Measurements from ENCODE around the gene MAG. TPM values are rescaled to one million over a fixed set of nuclear protein-coding genes. Genes with fewer than 3 reads are reported as not detected.

Gene MAG
- total RNA-seq, 1 experiment from 2014 or later: 0.41 TPM

GRCh38 chr19:35247526-35248309 is 44.2 kb upstream of the MAG start:
- peak; percentile 97 for DNase-seq
- POLR2A ChIA-PET: interaction anchor here (0.5 kb wide), 2 partner anchors 156 to 216 kb away, joined by 4 read pairs; no protein-coding TSS in a partner anchor

GRCh38 chr19:35248310-35249145 is 43.4 kb upstream of the MAG start, which contains the start of gene LSR:
TSS of gene LSR (plus strand) at chr19:35249002. CDS start at chr19:35249023, 21 bp downstream.
- ChIA-PET CTCF (no interaction called here), POLR2A (no interaction called here)
- peaks cover 21% of the 10 kb centered on the region for H3K4me1 Mint-ChIP-seq (ENCODE audit: low read depth, unreplicated experiment)
- Histone ChIP-seq H3K4me1 (peaks cover 11% of the 10 kb centered on the region), H3K4me3 (ENCODE audit: low read depth, low read length) (peak within 1 kb of the TSS; percentile 91), H3K36me3 (ENCODE audit: control insufficient read depth, insufficient read depth, low read length) (peaks cover 5% of the 10 kb centered on the region), H3K27me3 (replicated peaks; ENCODE audit: control insufficient read depth, insufficient read depth, low read length) (no peaks in the 10 kb centered on the region), H3K9me3 (0 out of 2 replicates have a peak, but pooled peaks cover 6% of the 10 kb centered on the region)
- no peaks in the 10 kb centered on the region for H3K27me3 Mint-ChIP-seq (ENCODE audit: insufficient read depth, unreplicated experiment)
- H3K4me3 Mint-ChIP-seq (ENCODE audit: unreplicated experiment): peak within 1 kb of the TSS; percentile 86
- peak; percentile 97 to 98 for DNase-seq
- peaks cover 63% of the 10 kb centered on the region for H3K36me3 Mint-ChIP-seq (ENCODE audit: insufficient read depth, unreplicated experiment)
- peaks cover 8% of the 10 kb centered on the region for H3K9me3 Mint-ChIP-seq (ENCODE audit: unreplicated experiment)
- TF ChIP-seq CTCF (IDR thresholded peaks at IDR 0.05; ENCODE audit: insufficient read depth in 1 of 2, low read depth in 1 of 2, low read length in 1 of 2, severe bottlenecking in 1 of 2, unreplicated experiment in 1 of 2): no peak
- BruUV-seq (replicated peaks): no TSS peak
- peak within 1 kb of the TSS; percentile 94 for H3K27ac Mint-ChIP-seq (ENCODE audit: unreplicated experiment)
- intact Hi-C loops (cut with micrococcal nuclease; ENCODE audit: unreplicated experiment): loop anchor here (2.0 to 10.0 kb wide), 3 partner anchors 16 to 184 kb away; partner anchors contain the start of genes FXYD1 and LGI4

More at GRCh38 chr19:35247526-35248309, 44.2 kb upstream of the MAG start:
- H3K4me3 Mint-ChIP-seq (ENCODE audit: unreplicated experiment): peak overlapping the region; percentile 86
- no peaks in the 10 kb centered on the region for H3K27me3 Mint-ChIP-seq (ENCODE audit: insufficient read depth, unreplicated experiment)
- Histone ChIP-seq H3K4me3 (ENCODE audit: low read depth, low read length) (peak overlapping the region; percentile 91), H3K4me1 (peaks cover 11% of the 10 kb centered on the region), H3K36me3 (ENCODE audit: control insufficient read depth, insufficient read depth, low read length) (peaks cover 5% of the 10 kb centered on the region), H3K9me3 (0 out of 2 replicates have a peak, but pooled peaks cover 6% of the 10 kb centered on the region), H3K27me3 (replicated peaks; ENCODE audit: control insufficient read depth, insufficient read depth, low read length) (no peaks in the 10 kb centered on the region)
- H3K4me1 Mint-ChIP-seq (ENCODE audit: low read depth, unreplicated experiment): peaks cover 21% of the 10 kb centered on the region
- peaks cover 12% of the 10 kb centered on the region for H3K9me3 Mint-ChIP-seq (ENCODE audit: unreplicated experiment)
- CTCF ChIA-PET: interaction anchor here (0.6 kb wide), 1 partner anchor 12 kb away, joined by 4 read pairs; no protein-coding TSS in a partner anchor
- TF ChIP-seq CTCF (IDR thresholded peaks at IDR 0.05; ENCODE audit: insufficient read depth in 1 of 2, low read depth in 1 of 2, low read length in 1 of 2, severe bottlenecking in 1 of 2, unreplicated experiment in 1 of 2): peak in 1 of 2 experiments; percentile 90
- peak overlapping the region; percentile 94 for H3K27ac Mint-ChIP-seq (ENCODE audit: unreplicated experiment)
- intact Hi-C loops (cut with micrococcal nuclease; ENCODE audit: unreplicated experiment): loop anchor here (2.0 to 10.0 kb wide), 3 partner anchors 17 to 183 kb away; partner anchors contain the start of genes FXYD1 and LGI4
- H3K36me3 Mint-ChIP-seq (ENCODE audit: insufficient read depth, unreplicated experiment): peaks cover 56% of the 10 kb centered on the region
- BruUV-seq (replicated peaks): no TSS peak
